WERI-Rb-1 (cell line): ENCODE data around the gene ZNF488.

Source experiments
- DNase-seq: peaks from one replicate; pipeline ENCODE4 v3.0.0-alpha.2; 2020
- H3K27ac ChIP-seq: fragments of 250-450 bp; sonication (Bioruptor Pico); 2 replicates; pipeline ENCODE4 v1.5.1; 2020; ENCODE audit warnings: mild to moderate bottlenecking, moderate library complexity
- H3K27me3 ChIP-seq: fragments of 250-450 bp; sonication (Bioruptor Pico); 2 replicates; pipeline ENCODE4 v1.5.1; 2021; ENCODE audit warnings: mild to moderate bottlenecking, low read depth, moderate library complexity; ENCODE audit not compliant: insufficient read depth, severe bottlenecking
- H3K36me3 ChIP-seq: fragments of 250-450 bp; sonication (Bioruptor Pico); 2 replicates; pipeline ENCODE4 v1.5.1; 2020; ENCODE audit warnings: mild to moderate bottlenecking, moderate library complexity
- H3K4me3 ChIP-seq: 2 replicates; pipeline ENCODE4 v1.5.1; 2011; ENCODE audit warnings: low read depth, mild to moderate bottlenecking, control low read depth, low read length
- H3K9me3 ChIP-seq: fragments of 250-450 bp; sonication (Bioruptor Pico); 2 replicates; pipeline ENCODE4 v1.5.1; 2021; ENCODE audit warnings: mild to moderate bottlenecking, moderate library complexity; ENCODE audit not compliant: severe bottlenecking
- CTCF ChIP-seq: IDR thresholded peaks from 2 replicates; pipeline ENCODE4 v1.5.1; 2011; ENCODE audit warnings: low read depth, mild to moderate bottlenecking, control low read depth, inconsistent platforms, low read length

ZNF488 gene

GRCh38 chr10:47410862-47411261, 26.8 kb upstream of the ZNF488 start:
- H3K36me3 ChIP-seq: no peaks in the 10 kb centered on the region
- no peaks in the 10 kb centered on the region for H3K9me3 ChIP-seq
- no peaks in the 10 kb centered on the region for H3K27me3 ChIP-seq
- no peak overlapping the region for H3K4me3 ChIP-seq
- no peak overlapping the region for H3K27ac ChIP-seq
- no peak for TF ChIP-seq CTCF
- DNase-seq: no peak

GRCh38 chr10:47410271-47410670, 26.2 kb upstream of the ZNF488 start:
- Histone ChIP-seq H3K27me3 (no peaks in the 10 kb centered on the region), H3K27ac (no peak overlapping the region), H3K4me3 (no peak overlapping the region), H3K9me3 (no peaks in the 10 kb centered on the region), H3K36me3 (no peaks in the 10 kb centered on the region)
- TF ChIP-seq CTCF: no peak
- no peak for DNase-seq

GRCh38 chr10:47409866-47410256, 25.8 kb upstream of the ZNF488 start:
- DNase-seq: no peak
- Histone ChIP-seq H3K27ac (no peak overlapping the region), H3K9me3 (no peaks in the 10 kb centered on the region), H3K36me3 (no peaks in the 10 kb centered on the region), H3K4me3 (no peak overlapping the region), H3K27me3 (no peaks in the 10 kb centered on the region)
- no peak for TF ChIP-seq CTCF

GRCh38 chr10:47409171-47409865, 25.2 kb upstream of the ZNF488 start:
- TF ChIP-seq CTCF: no peak
- Histone ChIP-seq H3K36me3 (no peaks in the 10 kb centered on the region), H3K4me3 (no peak overlapping the region), H3K27me3 (no peaks in the 10 kb centered on the region), H3K9me3 (no peaks in the 10 kb centered on the region), H3K27ac (no peak overlapping the region)
- DNase-seq: no peak

GRCh38 chr10:47408606-47409005, 24.5 kb upstream of the ZNF488 start:
- Histone ChIP-seq H3K27me3 (no peaks in the 10 kb centered on the region), H3K9me3 (no peaks in the 10 kb centered on the region), H3K36me3 (no peaks in the 10 kb centered on the region), H3K27ac (no peak overlapping the region), H3K4me3 (no peak overlapping the region)
- DNase-seq: no peak
- no peak for TF ChIP-seq CTCF
